ENCODE results near the gene TFF1.

The TFF1 gene

DNA sequence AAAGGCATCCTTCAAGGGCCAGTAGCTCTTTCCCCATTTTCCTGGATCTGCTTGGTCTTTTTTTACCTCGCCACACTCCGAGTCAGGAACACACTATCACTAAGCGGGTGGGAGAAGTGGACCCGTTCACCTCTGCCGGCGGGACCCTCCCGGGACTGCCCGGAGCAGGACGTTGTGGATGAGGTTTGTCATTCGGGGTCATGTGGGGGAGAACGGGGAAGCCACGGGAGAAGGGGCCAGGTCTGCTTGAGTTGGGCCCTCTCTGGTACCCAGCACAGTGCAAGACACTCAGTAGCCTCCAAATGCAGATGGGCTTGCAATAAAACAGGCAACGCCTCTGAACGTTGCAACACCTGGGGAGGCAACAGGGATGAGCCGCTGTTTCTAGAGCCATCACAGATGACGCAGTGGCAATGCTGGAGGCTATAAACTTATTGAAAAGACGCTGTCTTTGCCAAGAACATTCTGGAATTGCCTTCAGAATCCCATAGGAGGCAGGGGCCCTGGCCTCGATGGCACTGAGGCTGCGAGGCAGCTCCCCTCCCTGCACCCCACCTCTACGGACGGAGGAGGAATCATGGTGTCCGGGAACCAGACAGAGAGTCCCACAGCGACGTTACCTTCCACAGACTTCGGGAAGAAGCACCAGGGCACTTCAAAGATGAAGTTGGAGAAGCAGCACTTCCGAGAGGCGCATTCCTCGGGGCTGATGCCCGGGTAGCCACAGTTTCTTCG, 19.3 kb downstream of the TFF1 start:
- no peak for TF ChIP-seq ZFP30 (CRISPR knock-in tag; IDR thresholded peaks at IDR 0.05)
- TF ChIP-seq TSHZ2 (CRISPR knock-in tag; IDR thresholded peaks at IDR 0.05): no peak
- TF ChIP-seq ZNF8 (CRISPR knock-in tag; IDR thresholded peaks at IDR 0.05): no peak
- no peak for TF ChIP-seq BACH2 (CRISPR knock-in tag; IDR thresholded peaks at IDR 0.05; ENCODE audit: borderline replicate concordance)
- TF ChIP-seq CSDC2 (CRISPR knock-in tag; IDR thresholded peaks at IDR 0.05): no peak
- TF ChIP-seq ZNF70 (CRISPR knock-in tag; IDR thresholded peaks at IDR 0.05): no peak
- TF ChIP-seq ISL1 (CRISPR knock-in tag; IDR thresholded peaks at IDR 0.05): no peak
- TF ChIP-seq OSR1 (CRISPR knock-in tag; IDR thresholded peaks at IDR 0.05): no peak
- TF ChIP-seq PPARA (CRISPR knock-in tag; IDR thresholded peaks at IDR 0.05; ENCODE audit: borderline replicate concordance): no peak
- TF ChIP-seq PATZ1 (CRISPR knock-in tag; IDR thresholded peaks at IDR 0.05; ENCODE audit: borderline replicate concordance): no peak
- no peak for TF ChIP-seq ARNTL (CRISPR knock-in tag; IDR thresholded peaks at IDR 0.05; ENCODE audit: borderline replicate concordance, low read depth)
- TF ChIP-seq TOX (CRISPR knock-in tag; IDR thresholded peaks at IDR 0.05; ENCODE audit: borderline replicate concordance): no peak
- no peak for TF ChIP-seq TCF4 (CRISPR knock-in tag; IDR thresholded peaks at IDR 0.05; ENCODE audit: borderline replicate concordance)
- ATAC-seq: no peak

GRCh38 chr21:42346441-42346840, 19.9 kb downstream of the TFF1 start:
- TF ChIP-seq CSDC2 (CRISPR knock-in tag; IDR thresholded peaks at IDR 0.05): no peak
- no peak for TF ChIP-seq ESRRG (CRISPR knock-in tag; IDR thresholded peaks at IDR 0.05)
- no peak for TF ChIP-seq TCF4 (CRISPR knock-in tag; IDR thresholded peaks at IDR 0.05; ENCODE audit: borderline replicate concordance)
- TF ChIP-seq ZNF565 (CRISPR knock-in tag; conservative IDR thresholded peaks at IDR 0.05; ENCODE audit: low read depth): no peak
- no peak for TF ChIP-seq RARB (CRISPR knock-in tag; IDR thresholded peaks at IDR 0.05)
- no peak for TF ChIP-seq PATZ1 (CRISPR knock-in tag; IDR thresholded peaks at IDR 0.05; ENCODE audit: borderline replicate concordance)
- no peak for TF ChIP-seq TOX (CRISPR knock-in tag; IDR thresholded peaks at IDR 0.05; ENCODE audit: borderline replicate concordance)
- TF ChIP-seq PPARA (CRISPR knock-in tag; IDR thresholded peaks at IDR 0.05; ENCODE audit: borderline replicate concordance): no peak
- TF ChIP-seq TSHZ2 (CRISPR knock-in tag; IDR thresholded peaks at IDR 0.05): no peak
- no peak for TF ChIP-seq ZNF8 (CRISPR knock-in tag; IDR thresholded peaks at IDR 0.05)
- TF ChIP-seq POU6F1 (CRISPR knock-in tag; IDR thresholded peaks at IDR 0.05; ENCODE audit: borderline replicate concordance, low read depth): no peak
- TF ChIP-seq OSR1 (CRISPR knock-in tag; IDR thresholded peaks at IDR 0.05): no peak
- no peak for TF ChIP-seq GLIS3 (CRISPR knock-in tag; IDR thresholded peaks at IDR 0.05)
- no peak for TF ChIP-seq BACH2 (CRISPR knock-in tag; IDR thresholded peaks at IDR 0.05; ENCODE audit: borderline replicate concordance)
- no peak for ATAC-seq

Measured in SK-N-SH treated with all-trans-retinoic acid at 6 μM for 48 hours (cell line).